Osteoblast (primary cell): ENCODE results near the gene SFXN3. TPM values are rescaled to one million over a fixed set of nuclear protein-coding genes. Genes with fewer than 3 reads are reported as not detected.

Experiments
- DNase-seq: peaks from one replicate; pipeline ENCODE4 v3.0.0; 2011; ENCODE audit warnings: low spot score, mixed read lengths; ENCODE audit not compliant: insufficient read length; ENCODE audit errors: missing footprints
- H2AFZ ChIP-seq: 2 replicates; pipeline ENCODE4 v1.6.0; 2011; ENCODE audit warnings: mild to moderate bottlenecking, low read length
- H3K27ac ChIP-seq: 2 replicates; pipeline ENCODE4 v1.5.1; 2011; ENCODE audit warnings: mild to moderate bottlenecking, low read depth, low read length, moderate library complexity
- H3K27me3 ChIP-seq: 2 replicates; pipeline ENCODE4 v1.6.0; 2012; ENCODE audit warnings: mild to moderate bottlenecking, control low read depth, inconsistent platforms, low read length, moderate library complexity; ENCODE audit not compliant: insufficient read depth
- H3K36me3 ChIP-seq: 2 replicates; pipeline ENCODE4 v1.5.1; 2011; ENCODE audit warnings: mild to moderate bottlenecking, low read length, control low read depth, moderate library complexity; ENCODE audit not compliant: insufficient read depth
- H3K4me1 ChIP-seq: 2 replicates; pipeline ENCODE4 v1.5.1; 2011; ENCODE audit warnings: mild to moderate bottlenecking, low read length, control low read depth, moderate library complexity; ENCODE audit not compliant: insufficient read depth
- H3K4me2 ChIP-seq: 2 replicates; pipeline ENCODE4 v1.6.0; 2011; ENCODE audit warnings: mild to moderate bottlenecking, low read length; ENCODE audit not compliant: insufficient read depth
- H3K4me3 ChIP-seq: fragments of 200-600 bp; sonication (generic); 3 replicates; pipeline ENCODE4 v1.5.1; 2012; ENCODE audit warnings: mild to moderate bottlenecking, low read length, inconsistent platforms; ENCODE audit not compliant: insufficient read depth
- H3K79me2 ChIP-seq: 2 replicates; pipeline ENCODE4 v1.6.0; 2012; ENCODE audit warnings: mild to moderate bottlenecking, low read length, control low read depth, inconsistent platforms; ENCODE audit not compliant: insufficient read depth
- H3K9me3 ChIP-seq: 2 replicates; pipeline ENCODE4 v1.5.1; 2011; ENCODE audit warnings: low read depth, low read length, control low read depth
- H4K20me1 ChIP-seq: 2 replicates; pipeline ENCODE4 v1.6.0; 2012; ENCODE audit warnings: mild to moderate bottlenecking, low read length, control low read depth; ENCODE audit not compliant: insufficient read depth
- CTCF ChIP-seq: IDR thresholded peaks from 2 replicates; pipeline ENCODE4 v1.5.1; 2011; ENCODE audit warnings: mild to moderate bottlenecking, low read depth, low read length, moderate library complexity; ENCODE audit errors: extremely low read depth
- total RNA-seq: library from RNA; depleted of rRNA; stranded (reverse); fragments of >200 nt; gene quantifications from 2 replicates; pipeline ENCODE4 v1.2.3, GENCODE V29; 2012

SFXN3 gene
- total RNA-seq, 1 donor, result 103 TPM

- H3K27ac ChIP-seq, result peak within 1 kb of the TSS; percentile 92
- H3K27me3 ChIP-seq, result no peaks in the 10 kb centered on the region
- H3K4me2 ChIP-seq, result peak within 1 kb of the TSS; percentile 98
- peaks cover 43% of the 10 kb centered on the region for H3K4me1 ChIP-seq
- no peak for TF ChIP-seq CTCF
- H2AFZ ChIP-seq, result peak within 1 kb of the TSS; percentile 91
- peaks cover 2% of the 10 kb centered on the region for H3K36me3 ChIP-seq
- no peaks in the 10 kb centered on the region for H4K20me1 ChIP-seq
- DNase-seq, result peak; percentile 97
- H3K9me3 ChIP-seq, result no peaks in the 10 kb centered on the region
- peaks cover 15% of the 10 kb centered on the region for H3K79me2 ChIP-seq
- peak within 1 kb of the TSS; percentile 85 for H3K4me3 ChIP-seq
These were observed 30.7 kb downstream of the SFXN3 start, which contains the start of gene KAZALD1 for GRCh38 chr10:101061624-101062231. Gene KAZALD1, plus strand, starts transcription at chr10:101061989. Its CDS starts 604 bp downstream, at chr10:101062593.

GRCh38 chr10:101062232-101063049 lies 31.4 kb downstream of the SFXN3 start:
- H2AFZ ChIP-seq, result peak overlapping the region; percentile 68

GRCh38 chr10:101063050-101063525 lies 32.1 kb downstream of the SFXN3 start:
- H3K9me3 ChIP-seq, result no peaks in the 10 kb centered on the region
- peaks cover 2% of the 10 kb centered on the region for H3K36me3 ChIP-seq
- peak overlapping the region; percentile 85 for H3K4me3 ChIP-seq
- peak; percentile 68 for DNase-seq
- peak overlapping the region; percentile 98 for H3K4me2 ChIP-seq
- peaks cover 15% of the 10 kb centered on the region for H3K79me2 ChIP-seq
- H3K27me3 ChIP-seq, result no peaks in the 10 kb centered on the region
- H3K4me1 ChIP-seq, result peaks cover 44% of the 10 kb centered on the region
- TF ChIP-seq CTCF, result no peak
- H2AFZ ChIP-seq, result no peak overlapping the region
- H4K20me1 ChIP-seq, result no peaks in the 10 kb centered on the region
- H3K27ac ChIP-seq, result no peak overlapping the region

More at GRCh38 chr10:101062232-101063049, 31.4 kb downstream of the SFXN3 start:
- Histone ChIP-seq H3K27ac (peak overlapping the region; percentile 92), H3K4me2 (peak overlapping the region; percentile 98), H3K79me2 (peaks cover 15% of the 10 kb centered on the region), H3K4me1 (peaks cover 44% of the 10 kb centered on the region), H4K20me1 (no peaks in the 10 kb centered on the region), H3K4me3 (peak overlapping the region; percentile 85), H3K9me3 (no peaks in the 10 kb centered on the region), H3K36me3 (peaks cover 2% of the 10 kb centered on the region), H3K27me3 (no peaks in the 10 kb centered on the region)
- peak; percentile 92 for DNase-seq
- peak; percentile 42 for TF ChIP-seq CTCF
